GM12878 (cell line): ENCODE results near the gene RAD18.

Source experiments
- POLR2A ChIP-seq: IDR thresholded peaks from 2 replicates; pipeline ENCODE4 v1.6.1; 2011; ENCODE audit warnings: low read depth, mild to moderate bottlenecking, low read length
- RFX5 ChIP-seq: IDR thresholded peaks from 2 replicates; pipeline ENCODE4 v1.6.1; 2011; ENCODE audit warnings: low read depth, low read length, improper control_type of control experiment
- TF ChIP-seq, protein P1 (sequence below): fragments of 450-650 bp; IDR thresholded peaks from 2 replicates; pipeline ENCODE4 v1.6.1; 2014; ENCODE audit warnings: mild to moderate bottlenecking
- TF ChIP-seq, protein P2 (sequence below), 3 experiments: IDR thresholded peaks in 2 of 3; conservative IDR thresholded peaks in 1 of 3; 2 replicates each; pipeline ENCODE4 v1.5.1; 2011; ENCODE audit warnings: low read depth in 3 of 3, low read length in 3 of 3, mild to moderate bottlenecking in 3 of 3, control low read depth in 2 of 3, moderate library complexity in 2 of 3, inconsistent platforms in 1 of 3, mixed read lengths in 1 of 3; ENCODE audit not compliant: control insufficient read depth in 2 of 3, insufficient read depth in 1 of 3; ENCODE audit errors: extremely low read depth in 1 of 3

DNA sequence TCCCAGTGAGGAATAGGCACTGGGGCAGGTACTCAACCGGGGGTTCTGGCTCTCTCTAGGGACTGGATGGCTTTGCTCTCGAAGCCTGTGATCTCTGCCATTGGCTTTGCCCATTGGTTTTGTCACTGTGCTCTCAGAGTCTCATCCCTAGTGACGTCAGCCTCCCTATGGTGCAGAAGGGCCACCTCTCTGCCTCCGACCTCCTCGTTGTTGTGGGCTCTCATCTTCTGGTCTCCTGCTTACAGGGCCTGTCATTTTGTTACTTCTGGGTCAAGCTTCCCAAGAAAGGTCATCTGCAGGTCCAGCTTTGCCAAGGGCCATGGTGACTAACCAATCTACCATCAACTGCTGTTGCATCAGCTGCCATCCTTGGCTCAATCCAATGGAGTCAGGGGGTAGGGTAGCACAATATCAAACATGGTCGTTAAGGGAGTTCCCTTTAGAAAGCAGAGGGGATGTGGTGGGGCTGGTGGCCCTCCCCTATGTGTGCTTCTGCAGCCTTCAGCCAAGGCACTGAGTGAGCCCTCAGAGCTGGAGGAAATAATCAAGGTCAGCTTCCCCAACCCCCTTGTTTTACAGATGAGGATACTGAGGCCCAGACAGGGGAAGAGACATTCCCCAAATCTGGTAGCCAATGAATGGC is 13.4 kb upstream of the RAD18 start:
- TF ChIP-seq POLR2A (no peak), RFX5 (no peak)
- TF ChIP-seq, protein P1, sequence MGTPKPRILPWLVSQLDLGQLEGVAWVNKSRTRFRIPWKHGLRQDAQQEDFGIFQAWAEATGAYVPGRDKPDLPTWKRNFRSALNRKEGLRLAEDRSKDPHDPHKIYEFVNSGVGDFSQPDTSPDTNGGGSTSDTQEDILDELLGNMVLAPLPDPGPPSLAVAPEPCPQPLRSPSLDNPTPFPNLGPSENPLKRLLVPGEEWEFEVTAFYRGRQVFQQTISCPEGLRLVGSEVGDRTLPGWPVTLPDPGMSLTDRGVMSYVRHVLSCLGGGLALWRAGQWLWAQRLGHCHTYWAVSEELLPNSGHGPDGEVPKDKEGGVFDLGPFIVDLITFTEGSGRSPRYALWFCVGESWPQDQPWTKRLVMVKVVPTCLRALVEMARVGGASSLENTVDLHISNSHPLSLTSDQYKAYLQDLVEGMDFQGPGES = no peak
- TF ChIP-seq, protein P2, sequence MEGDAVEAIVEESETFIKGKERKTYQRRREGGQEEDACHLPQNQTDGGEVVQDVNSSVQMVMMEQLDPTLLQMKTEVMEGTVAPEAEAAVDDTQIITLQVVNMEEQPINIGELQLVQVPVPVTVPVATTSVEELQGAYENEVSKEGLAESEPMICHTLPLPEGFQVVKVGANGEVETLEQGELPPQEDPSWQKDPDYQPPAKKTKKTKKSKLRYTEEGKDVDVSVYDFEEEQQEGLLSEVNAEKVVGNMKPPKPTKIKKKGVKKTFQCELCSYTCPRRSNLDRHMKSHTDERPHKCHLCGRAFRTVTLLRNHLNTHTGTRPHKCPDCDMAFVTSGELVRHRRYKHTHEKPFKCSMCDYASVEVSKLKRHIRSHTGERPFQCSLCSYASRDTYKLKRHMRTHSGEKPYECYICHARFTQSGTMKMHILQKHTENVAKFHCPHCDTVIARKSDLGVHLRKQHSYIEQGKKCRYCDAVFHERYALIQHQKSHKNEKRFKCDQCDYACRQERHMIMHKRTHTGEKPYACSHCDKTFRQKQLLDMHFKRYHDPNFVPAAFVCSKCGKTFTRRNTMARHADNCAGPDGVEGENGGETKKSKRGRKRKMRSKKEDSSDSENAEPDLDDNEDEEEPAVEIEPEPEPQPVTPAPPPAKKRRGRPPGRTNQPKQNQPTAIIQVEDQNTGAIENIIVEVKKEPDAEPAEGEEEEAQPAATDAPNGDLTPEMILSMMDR (IDR thresholded peaks at IDR 0.05 in 2 of 3, conservative IDR thresholded peaks at IDR 0.05 in 1 of 3; ENCODE audit: control insufficient read depth in 2 of 3, extremely low read depth in 1 of 3, insufficient read depth in 1 of 3, low read depth in 3 of 3, low read length in 3 of 3) = no peak
